ENCODE results near the gene TOB1. TPM values are rescaled to one million over a fixed set of nuclear protein-coding genes. Genes with fewer than 3 reads are reported as not detected.

TOB1 gene
- total RNA-seq, 1 experiment from 2014 or later, result 19.9 TPM

DNA sequence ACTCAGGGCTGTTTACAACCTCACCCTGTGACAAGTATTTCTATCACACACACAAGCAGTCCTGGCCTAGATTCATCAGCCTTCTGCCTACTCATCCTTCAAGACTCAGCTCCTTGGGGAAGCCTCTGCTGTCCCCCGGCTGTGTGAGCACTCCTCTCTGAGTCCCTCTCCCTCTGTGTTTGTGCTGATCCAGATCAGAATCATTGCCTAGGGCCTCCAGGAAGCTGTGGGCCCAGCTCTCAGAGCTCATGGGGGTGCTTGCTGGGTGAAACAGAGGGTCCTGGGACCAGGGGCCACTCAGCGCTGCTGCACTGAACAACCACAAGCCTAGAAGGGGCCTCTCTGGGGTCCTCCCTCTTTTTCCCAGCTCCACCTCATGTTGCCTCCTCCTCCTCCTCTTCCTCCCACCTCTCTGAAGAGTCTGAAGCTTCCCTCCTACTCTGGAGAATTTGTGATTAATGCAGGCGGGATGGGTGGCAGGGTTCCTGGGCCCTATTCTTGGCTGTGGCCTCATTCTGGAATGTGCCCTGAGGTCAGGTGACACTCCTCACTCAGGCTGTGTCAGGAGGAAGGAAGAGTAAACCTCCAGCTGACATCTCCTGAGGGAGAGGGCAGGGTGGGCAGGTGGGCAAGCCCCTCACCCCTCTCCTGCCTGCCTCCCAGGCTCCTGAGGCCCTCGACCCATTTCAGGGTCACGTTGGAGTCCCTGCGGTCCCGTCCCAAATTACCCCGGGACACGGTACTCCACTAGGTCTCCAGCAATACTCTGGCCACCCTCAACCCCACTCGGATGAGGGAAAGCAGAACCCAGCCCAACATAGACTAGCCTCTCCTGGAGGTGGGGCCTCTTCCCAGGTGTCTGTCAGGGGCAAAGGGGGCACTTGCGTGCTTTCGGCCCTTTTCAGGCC is 20.7 kb downstream of the TOB1 start:
- peak; percentile 76 for DNase-seq (ENCODE audit: low read depth)

DNA sequence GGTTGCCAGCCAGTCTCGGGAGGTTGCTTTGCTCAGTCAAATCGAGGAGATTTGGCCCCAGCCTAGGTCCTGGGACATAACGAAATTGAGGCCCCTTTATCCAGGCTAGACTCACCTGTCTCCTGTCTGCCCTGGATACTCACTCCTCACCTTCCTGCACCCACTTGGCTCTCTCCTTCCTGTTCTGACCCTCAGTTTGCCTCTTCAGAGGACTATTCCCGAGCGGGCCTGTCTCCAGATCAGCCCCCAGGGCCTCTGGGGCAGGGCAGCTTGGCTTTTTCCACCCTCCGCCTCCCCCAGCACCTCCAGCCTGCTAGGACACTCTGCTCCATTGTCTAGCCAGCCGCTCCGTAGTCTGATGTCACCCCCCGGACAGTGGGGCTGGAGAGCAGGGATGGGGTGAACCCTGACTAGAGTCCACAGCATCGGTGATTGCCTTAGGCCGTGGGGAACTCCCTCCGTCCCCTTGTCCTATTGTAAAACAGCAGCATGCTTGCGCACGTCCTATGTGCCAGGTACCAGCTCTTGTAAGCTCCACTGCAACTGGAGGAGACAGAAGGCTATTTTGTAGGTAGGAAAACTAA is 21.9 kb downstream of the TOB1 start:
- DNase-seq (ENCODE audit: low read depth), result no peak

DNA sequence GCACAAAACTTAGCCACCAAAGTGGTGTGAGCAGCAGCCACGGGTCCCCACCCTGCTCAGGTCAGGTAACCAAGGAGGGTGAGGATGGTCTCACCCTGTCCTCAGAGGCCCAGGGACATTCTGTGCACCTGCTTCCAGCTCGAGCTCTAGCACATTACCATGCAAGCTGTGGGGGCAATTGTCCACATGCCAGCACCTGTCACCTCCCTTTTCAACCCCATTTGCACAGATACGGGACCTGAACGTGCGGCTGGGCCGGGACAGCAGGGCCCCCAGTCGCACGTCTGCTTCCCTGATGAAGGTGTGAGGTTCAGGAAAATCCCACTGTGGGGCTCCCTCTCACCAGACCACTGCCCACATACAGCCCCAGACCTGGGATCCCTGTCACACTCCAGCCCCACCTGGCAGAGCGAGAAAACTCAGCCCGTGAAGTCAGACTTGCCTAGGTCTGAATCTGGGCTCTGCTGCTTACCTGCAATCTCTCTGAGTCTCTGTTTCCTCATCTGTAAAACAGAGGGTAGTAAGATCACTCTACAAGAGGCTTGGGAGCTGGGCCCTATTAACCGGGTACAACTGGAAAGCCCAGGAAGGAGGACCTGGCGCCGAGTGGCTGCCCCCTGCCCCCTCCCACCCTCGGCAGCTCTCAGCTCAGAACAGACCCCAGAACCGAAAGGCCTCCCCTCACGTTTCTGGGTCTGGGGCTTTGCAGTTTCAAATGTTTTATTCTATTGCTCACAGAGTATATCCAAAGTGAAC is 22.8 kb downstream of the TOB1 start:
- DNase-seq (ENCODE audit: low read depth), result no peak

DNA sequence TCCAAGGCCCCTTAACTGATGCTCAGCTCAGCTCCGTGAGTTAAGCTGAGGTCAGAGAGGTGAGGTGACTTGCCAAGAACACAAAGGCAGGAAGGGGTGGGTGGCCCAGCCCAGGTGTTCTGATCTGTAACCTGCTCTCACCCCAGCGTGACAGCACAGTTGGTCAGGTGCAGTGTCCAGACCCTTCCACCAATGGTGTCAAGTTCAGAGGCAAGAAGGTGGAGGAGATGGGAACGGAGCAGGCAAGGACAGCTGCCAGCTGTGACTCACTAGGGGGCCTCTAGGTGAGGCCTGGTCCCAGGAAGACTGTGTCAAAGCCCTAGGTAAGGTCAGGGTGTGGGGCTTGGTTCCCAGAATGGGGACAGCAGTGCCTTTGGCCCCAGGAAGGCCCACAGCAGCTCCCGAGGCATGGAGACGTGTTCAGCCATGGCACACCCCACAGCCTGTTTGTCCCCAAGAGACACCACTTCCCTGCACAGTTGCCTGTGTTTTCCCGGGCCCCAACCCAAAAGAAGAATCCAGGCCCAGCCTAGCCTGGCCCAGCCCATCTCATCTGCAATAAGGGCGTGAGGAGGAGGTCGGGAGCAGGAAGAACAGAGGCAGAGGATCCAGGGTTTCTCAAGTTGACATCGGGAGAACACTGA is 23.5 kb downstream of the TOB1 start:
- no peak for DNase-seq (ENCODE audit: low read depth)

DNA sequence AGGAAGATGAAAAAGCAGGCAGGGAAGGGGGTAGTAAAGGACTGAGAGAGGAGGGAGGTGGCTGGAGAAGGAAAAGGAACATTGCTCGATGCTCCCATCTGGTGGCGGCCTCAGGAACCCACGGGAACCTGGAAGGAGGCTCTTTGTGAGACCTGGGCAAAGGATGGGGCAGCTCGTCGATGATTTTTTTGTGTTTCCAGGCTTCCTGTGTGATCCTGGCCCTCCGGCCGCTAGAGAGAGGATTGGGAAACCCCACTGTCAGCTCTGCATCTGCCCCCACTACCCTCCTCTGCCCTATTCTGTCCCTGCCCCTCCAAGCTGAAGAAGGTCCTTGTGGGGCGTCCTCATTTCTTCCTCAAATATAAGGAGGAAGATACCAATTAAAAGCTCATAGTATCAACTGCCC is 24.2 kb downstream of the TOB1 start:
- peak; percentile 66 for DNase-seq (ENCODE audit: low read depth)

DNA sequence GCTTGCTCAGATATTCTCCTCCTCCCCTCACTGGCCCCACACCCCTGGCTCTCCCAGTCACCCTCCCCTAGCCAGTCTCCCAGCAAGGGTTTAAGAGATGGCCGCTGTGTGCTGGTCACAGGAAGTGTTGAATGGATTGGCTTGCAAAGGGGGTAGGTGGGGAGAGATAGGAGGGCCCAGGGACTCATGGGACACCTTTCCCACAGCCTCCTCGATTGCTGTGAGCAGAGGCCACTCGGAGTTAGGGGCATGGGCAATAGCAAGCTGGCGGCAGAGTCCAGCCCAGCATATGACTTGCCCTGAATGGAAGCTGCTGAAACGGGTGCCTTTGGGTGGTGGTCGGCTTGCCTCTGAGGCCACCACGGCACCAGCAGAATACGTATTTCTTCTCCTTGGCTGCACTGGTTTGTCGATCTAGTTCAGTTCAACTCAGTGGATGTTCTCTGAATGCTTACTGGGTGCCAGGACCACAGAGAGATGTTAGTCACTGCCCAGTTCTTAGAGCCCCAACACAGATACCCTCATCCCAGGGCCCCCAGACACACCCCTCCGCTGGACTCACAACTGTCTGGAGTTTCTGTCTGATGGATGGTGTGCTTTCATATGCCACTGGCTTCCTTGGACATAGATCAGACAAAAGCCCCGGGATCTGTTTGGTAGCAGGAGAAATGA is 24.7 kb downstream of the TOB1 start:
- no peak for DNase-seq (ENCODE audit: low read depth)

DNA sequence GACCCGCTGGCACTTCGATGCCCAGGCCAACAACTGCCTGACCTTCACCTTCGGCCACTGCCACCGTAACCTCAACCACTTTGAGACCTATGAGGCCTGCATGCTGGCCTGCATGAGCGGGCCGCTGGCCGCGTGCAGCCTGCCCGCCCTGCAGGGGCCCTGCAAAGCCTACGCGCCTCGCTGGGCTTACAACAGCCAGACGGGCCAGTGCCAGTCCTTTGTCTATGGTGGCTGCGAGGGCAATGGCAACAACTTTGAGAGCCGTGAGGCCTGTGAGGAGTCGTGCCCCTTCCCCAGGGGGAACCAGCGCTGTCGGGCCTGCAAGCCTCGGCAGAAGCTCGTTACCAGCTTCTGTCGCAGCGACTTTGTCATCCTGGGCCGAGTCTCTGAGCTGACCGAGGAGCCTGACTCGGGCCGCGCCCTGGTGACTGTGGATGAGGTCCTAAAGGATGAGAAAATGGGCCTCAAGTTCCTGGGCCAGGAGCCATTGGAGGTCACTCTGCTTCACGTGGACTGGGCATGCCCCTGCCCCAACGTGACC is 25.8 kb downstream of the TOB1 start:
- DNase-seq (ENCODE audit: low read depth), result no peak

DNA sequence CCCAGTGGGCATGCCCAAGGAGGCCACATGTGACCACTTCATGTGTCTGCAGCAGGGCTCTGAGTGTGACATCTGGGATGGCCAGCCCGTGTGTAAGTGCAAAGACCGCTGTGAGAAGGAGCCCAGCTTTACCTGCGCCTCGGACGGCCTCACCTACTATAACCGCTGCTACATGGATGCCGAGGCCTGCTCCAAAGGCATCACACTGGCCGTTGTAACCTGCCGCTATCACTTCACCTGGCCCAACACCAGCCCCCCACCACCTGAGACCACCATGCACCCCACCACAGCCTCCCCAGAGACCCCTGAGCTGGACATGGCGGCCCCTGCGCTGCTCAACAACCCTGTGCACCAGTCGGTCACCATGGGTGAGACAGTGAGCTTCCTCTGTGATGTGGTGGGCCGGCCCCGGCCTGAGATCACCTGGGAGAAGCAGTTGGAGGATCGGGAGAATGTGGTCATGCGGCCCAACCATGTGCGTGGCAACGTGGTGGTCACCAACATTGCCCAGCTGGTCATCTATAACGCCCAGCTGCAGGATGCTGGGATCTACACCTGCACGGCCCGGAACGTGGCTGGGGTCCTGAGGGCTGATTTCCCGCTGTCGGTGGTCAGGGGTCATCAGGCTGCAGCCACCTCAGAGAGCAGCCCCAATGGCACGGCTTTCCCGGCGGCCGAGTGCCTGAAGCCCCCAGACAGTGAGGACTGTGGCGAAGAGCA is 26.4 kb downstream of the TOB1 start:
- DNase-seq (ENCODE audit: low read depth), result no peak

DNA sequence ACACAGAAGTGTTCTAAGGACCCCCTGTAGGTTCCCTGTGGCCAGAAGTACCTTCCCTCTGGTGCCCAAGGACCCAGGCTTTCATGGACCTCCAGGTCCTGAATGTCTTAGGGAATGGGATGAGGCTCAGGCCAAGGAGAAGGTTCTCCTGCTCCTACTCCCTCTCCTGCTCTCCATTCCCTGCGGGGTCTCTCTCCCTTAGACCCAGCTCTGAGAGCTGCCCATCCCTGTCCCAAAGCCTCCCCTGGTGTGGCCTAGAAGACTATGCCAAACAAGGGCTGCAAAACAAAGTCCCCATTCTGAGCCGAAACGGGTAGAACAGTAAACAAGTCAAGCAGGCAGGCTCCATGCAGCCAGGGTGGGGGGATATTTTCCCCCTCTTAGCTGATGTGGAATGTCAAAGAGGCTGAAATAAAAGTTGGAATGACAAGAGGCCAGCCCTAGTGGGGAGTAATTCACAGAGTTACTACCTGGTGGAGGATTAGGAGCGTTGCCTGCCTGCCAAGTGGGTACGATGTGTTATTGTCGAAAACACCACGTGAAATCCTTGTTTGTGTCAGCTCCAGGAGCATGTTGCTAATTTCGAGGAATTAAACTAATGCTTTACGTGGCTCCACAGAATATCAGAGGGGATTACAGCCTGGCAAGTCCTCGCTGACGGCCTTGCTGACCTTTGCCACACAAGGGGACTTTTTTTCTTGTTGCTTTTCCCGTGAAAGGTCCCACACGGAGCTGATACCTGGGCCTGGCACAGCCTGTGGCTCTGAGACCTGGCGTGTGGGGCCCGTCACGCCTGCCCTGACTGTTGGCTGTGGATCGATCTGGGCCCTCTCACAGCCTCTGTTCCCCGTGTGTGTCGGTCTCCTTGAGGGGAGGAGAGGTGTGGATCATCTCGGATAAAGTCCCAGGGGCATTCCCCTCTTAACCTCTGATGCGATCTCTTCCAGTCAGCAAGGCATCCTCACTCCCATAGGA is 27.9 kb downstream of the TOB1 start:
- DNase-seq (ENCODE audit: low read depth), result no peak

DNA sequence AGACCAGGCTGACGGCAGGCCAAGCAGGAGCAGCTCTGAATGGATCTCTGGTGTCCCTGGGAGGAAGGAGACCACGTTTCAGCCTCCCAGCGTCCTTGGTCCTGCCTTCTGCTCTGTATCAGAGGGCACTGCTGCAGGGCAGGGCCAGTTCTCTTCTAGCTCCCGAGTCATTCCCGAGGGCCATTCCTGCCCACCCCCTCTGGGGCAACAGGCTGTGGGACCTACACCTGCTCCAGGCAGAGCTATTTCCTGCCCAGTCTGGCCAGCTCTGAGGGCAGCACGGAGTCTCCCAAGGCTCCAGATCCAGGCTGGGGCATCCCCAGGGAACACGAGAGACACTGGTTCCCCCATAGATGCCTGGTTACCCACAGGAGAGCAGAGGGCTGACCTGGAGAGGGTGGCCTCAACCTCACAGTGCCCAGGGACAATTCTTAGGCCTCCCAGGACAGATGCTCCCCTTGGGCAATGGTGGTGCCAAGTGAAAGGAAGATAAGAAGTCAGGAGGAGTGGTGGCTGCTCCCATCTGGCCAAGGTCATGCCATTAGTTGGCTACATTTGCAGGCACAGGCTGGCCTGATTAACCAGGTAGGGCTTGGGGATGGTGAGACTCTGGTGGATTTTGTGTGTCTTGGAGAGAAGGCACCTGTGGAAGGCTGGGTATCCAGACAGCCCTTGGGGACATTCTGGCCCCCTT is 28.7 kb downstream of the TOB1 start:
- DNase-seq (ENCODE audit: low read depth), result no peak

DNA sequence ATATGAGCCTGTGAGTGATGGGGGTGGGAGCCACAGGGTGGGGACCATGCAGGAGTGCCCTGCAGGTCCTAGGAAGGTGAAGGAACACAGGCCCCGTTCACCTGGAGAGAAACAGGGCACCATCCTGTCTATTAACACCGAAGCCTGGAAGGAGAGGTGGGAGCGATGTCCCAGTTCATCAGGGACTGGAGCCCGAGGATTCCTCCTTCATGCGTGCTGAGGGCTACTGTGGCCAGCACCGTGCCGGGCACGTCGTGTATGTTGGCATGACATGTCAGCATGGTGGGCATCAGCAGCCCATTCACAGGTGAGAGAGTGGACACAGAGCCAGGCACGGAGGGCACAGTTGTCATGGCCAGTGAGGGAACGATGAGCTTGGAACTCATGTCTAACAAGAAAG is 29.3 kb downstream of the TOB1 start:
- DNase-seq (ENCODE audit: low read depth), result no peak

DNA sequence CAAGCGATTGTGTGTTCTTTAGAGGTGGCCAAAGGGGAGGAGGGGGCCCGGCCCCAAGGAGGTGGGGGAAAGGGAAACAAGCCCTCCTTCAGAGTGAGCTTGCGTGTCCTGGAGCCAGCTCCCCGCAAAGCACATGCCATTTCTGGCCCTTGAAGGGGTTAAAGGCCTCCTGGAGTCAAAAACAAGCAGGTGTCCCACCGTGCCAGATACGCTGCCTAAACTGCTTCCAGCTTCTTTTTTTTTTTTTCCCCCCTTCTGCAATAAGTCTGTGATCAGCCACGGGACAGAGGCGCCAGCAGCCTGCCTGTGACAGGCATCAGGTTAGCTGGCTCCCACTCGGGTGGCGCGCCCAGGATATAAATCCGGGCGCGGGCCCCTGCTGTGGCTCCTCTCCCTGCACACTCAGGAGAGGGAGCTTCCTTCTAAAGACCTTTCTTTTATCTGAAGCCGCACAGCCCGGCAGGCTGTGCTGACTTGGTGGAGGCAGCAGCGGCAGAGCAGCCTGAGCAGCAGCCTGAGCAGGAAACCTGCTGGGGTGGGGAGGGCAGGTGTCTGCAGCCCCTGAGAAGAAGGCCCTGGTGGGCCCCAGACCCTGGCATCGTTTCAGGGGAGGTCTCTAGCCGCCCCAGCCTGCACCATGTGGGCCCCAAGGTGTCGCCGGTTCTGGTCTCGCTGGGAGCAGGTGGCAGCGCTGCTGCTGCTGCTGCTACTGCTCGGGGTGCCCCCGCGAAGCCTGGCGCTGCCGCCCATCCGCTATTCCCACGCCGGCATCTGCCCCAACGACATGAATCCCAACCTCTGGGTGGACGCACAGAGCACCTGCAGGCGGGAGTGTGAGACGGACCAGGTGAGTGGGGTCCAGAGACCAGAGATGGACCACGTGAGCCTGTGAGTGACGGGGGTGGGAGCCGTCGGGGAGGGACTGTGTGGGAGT is 30.6 kb downstream of the TOB1 start, which contains the start of gene WFIKKN2:
WFIKKN2 (plus strand) TSS at position 286 of the 934 bp plus-strand sequence; CDS start at position 638, 352 bp downstream.
- DNase-seq (ENCODE audit: low read depth), result no peak

DNA sequence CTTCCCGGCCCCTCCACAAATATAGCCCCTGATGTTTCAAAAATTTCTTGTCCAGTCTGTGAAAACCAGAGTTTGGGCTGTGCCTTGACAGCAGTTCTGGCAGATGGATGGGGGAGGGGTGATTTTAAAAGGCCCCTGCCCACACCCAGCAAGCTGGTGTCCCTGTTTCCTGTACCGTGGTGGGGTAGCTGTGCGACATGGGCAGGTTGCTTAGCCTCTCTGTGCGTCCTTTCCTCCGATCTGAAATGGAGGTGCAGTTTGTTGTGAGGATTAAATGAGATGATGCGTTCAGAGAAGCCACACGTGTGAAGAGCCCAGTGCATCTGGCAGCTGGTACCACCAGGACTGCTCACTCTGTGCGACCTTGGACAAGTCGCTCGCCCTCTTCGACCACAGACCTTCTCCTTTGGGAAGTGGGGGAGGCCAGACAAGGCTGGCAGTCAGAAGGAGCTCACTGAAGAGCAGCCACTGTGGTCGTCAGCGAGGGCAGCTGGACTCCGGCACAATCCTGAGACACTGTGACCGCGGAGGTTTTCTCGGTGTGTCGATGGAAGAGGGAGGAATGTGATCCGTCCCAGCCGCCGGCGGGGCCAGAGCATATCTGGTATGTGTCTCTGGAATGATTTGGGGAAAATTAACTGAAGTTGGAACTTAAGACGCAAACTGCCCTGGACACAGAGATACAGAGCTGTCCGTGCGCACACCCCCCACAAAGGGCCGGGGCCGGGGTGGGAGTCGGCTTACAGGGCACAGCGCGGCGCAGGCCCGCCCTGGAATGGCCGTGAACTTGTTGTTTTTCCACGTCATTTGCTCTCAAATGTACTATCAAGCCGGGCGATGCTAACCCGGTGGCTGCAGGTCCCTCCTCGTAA is 31.5 kb downstream of the TOB1 start:
- peak; percentile 16 for DNase-seq (ENCODE audit: low read depth)

DNA sequence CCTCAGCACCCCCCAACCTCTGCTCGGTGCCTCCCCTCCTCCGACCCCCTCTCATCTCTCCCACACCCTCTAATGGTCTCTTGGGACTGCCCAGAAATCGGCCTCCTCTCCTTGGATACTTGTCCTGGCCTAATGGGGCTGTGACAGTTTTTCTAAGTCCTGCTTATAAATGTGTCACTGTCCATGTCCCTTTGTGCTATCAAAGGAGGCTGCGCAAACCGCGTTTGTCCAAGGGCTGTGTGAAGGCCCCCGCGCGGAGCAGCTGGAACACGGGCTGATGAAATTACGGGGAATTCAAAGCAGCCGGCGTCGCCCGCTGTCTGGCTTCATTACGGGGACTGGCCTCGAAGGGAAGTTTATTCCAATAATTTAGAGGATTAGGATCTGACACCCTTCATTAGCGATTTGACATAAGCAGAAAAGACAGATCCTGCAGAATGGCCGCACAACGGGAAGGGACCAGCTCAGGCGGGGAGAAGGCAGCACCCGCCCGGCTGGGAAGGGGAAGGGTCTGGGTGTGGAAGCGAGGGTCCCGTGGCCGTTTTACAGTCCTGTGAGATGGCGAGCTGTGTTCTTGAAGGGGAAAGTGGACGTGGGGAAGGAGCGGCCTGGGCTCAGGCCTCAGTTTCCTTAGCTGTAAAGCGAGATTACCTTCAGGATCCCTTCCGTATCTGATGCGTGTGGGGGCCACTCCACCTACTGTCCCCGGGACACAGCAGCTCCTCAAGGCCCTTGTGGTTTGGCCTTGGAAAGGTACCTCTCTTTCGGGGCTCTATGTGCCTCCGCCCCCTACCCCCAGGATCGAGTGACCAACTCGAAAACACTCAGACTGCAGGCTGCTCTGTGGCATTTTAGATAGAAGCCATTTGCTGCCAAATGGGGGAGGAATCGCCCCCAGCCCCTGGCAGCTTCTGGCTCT is 32.4 kb downstream of the TOB1 start:
- DNase-seq (ENCODE audit: low read depth), result no peak

DNA sequence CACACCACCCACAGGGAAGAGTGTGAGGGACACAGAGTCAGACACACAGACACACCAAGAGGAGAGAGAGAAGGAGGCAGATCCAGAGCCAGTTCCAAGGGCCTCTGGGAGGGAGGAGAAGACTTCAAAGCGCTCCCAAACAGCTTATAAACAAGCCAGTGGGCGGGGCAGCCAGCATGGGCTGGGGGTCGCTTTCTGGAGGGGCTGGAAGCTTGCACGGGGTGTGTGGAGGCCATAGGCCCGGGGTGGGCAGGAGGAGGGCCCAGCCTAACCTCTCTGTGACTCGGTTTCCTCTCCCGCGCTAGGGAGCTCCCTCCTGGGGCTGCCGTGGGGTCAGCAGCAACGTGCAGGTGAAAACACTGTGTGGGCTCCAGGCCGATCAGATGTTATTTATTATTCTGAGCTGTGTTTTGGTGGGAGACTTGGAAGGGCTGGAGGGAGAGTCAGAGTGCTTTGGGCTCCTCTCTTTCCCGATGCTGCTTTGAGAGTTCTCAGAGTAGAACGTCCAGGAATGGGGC is 33.2 kb downstream of the TOB1 start:
- no peak for DNase-seq (ENCODE audit: low read depth)
